ENCODE data around the gene SPTB. TPM values are rescaled to one million over a fixed set of nuclear protein-coding genes. Genes with fewer than 3 reads are reported as not detected.

Gene SPTB
- total and polyA plus RNA-seq, 8 donors = under 0.01 to 3.5 (median 0.55) TPM; not detected in 2

GRCh38 chr14:64731141-64731581 lies 148.5 kb downstream of the SPTB start:
- WGBS, 5 donors = 92 to 96% (median 93%) methylated on average over 15 of the region's 15 CpGs
- peaks cover 46 to 80% (median 69%) of the 10 kb centered on the region in 4 donors for H3K36me3 ChIP-seq
- peaks cover 9 to 22% (median 13%) of the 10 kb centered on the region in 4 donors for H3K4me1 ChIP-seq
- no peaks in the 10 kb centered on the region for H3K27me3 ChIP-seq
- no peak for DNase-seq
- no peaks in the 10 kb centered on the region for H3K9me3 ChIP-seq
- no peak overlapping the region for H3K4me3 ChIP-seq
- H3K27ac ChIP-seq = no peak overlapping the region
- intact Hi-C loops (cut with DNase I; ENCODE audit: low total_unique reads) = no loop called here
- no peak for TF ChIP-seq POLR2AphosphoS5 (IDR thresholded peaks at IDR 0.05)
- TF ChIP-seq CTCF (IDR thresholded peaks at IDR 0.05) = no peak
- TF ChIP-seq POLR2A (IDR thresholded peaks at IDR 0.05) = no peak
- TF ChIP-seq EP300 (IDR thresholded peaks at IDR 0.05) = no peak

- WGBS, 5 donors = 84 to 95% (median 93%) methylated on average over 9 to 12 of the region's 12 CpGs
- no peak for DNase-seq
- intact Hi-C loops (cut with DNase I; ENCODE audit: low total_unique reads) = no loop called here
- Histone ChIP-seq H3K27me3 (no peaks in the 10 kb centered on the region), H3K9me3 (no peaks in the 10 kb centered on the region), H3K36me3 (peaks cover 45 to 77% (median 69%) of the 10 kb centered on the region in 4 donors), H3K4me1 (peaks cover 14 to 23% (median 17%) of the 10 kb centered on the region in 4 donors), H3K4me3 (no peak overlapping the region), H3K27ac (no peak overlapping the region)
- no peak for TF ChIP-seq EP300 (IDR thresholded peaks at IDR 0.05)
- no peak for TF ChIP-seq POLR2AphosphoS5 (IDR thresholded peaks at IDR 0.05)
- TF ChIP-seq CTCF (IDR thresholded peaks at IDR 0.05) = no peak
- no peak for TF ChIP-seq POLR2A (IDR thresholded peaks at IDR 0.05)
Measured at GRCh38 chr14:64730681-64731080, 149.0 kb downstream of the SPTB start.

GRCh38 chr14:64730061-64730440 lies 149.7 kb downstream of the SPTB start:
- Histone ChIP-seq H3K4me1 (peaks cover 20 to 29% (median 23%) of the 10 kb centered on the region in 4 donors), H3K4me3 (no peak overlapping the region), H3K9me3 (no peaks in the 10 kb centered on the region), H3K27me3 (no peaks in the 10 kb centered on the region), H3K27ac (no peak overlapping the region), H3K36me3 (peaks cover 43 to 71% (median 69%) of the 10 kb centered on the region in 4 donors)
- TF ChIP-seq POLR2AphosphoS5 (IDR thresholded peaks at IDR 0.05) = no peak
- no peak for TF ChIP-seq POLR2A (IDR thresholded peaks at IDR 0.05)
- TF ChIP-seq EP300 (IDR thresholded peaks at IDR 0.05) = no peak
- no peak for TF ChIP-seq CTCF (IDR thresholded peaks at IDR 0.05)
- intact Hi-C loops (cut with DNase I; ENCODE audit: low total_unique reads) = no loop called here
- WGBS, 5 donors = 62 to 92% (median 67%) methylated on average over 1 of the region's 1 CpG
- no peak for DNase-seq

GRCh38 chr14:64729386-64730060 lies 150.2 kb downstream of the SPTB start:
- DNase-seq = no peak
- no peaks in the 10 kb centered on the region for H3K27me3 ChIP-seq
- peaks cover 25 to 34% (median 26%) of the 10 kb centered on the region in 4 donors for H3K4me1 ChIP-seq
- intact Hi-C loops (cut with DNase I; ENCODE audit: low total_unique reads) = no loop called here
- WGBS, 5 donors = 74 to 85% (median 80%) methylated on average over 5 of the region's 5 CpGs
- H3K27ac ChIP-seq = no peak overlapping the region
- no peak overlapping the region for H3K4me3 ChIP-seq
- TF ChIP-seq POLR2A (IDR thresholded peaks at IDR 0.05) (no peak), EP300 (IDR thresholded peaks at IDR 0.05) (no peak), CTCF (IDR thresholded peaks at IDR 0.05) (no peak), POLR2AphosphoS5 (IDR thresholded peaks at IDR 0.05) (no peak)
- H3K9me3 ChIP-seq = no peaks in the 10 kb centered on the region
- peaks cover 41 to 70% (median 68%) of the 10 kb centered on the region in 4 donors for H3K36me3 ChIP-seq
